Activated B cell treated with CpG ODN at 0.5 μM for 24 hours (primary cell): ENCODE measurements around the gene CBR4. TPM values are rescaled to one million over a fixed set of nuclear protein-coding genes. Genes with fewer than 3 reads are reported as not detected.

Experiments
- ATAC-seq: fragments of 200-7000 bp; cut with Tn5 transposase; one replicate; pipeline ENCODE4 v1.10.0; 2021; ENCODE audit warnings: low read depth, mild to moderate bottlenecking, moderate library complexity
- CTCF ChIA-PET: fragments of 350-600 bp; sonication (Branson Sonifier 250); formaldehyde crosslinking; loops from one replicate; lab custom pipeline; 2021; ENCODE audit warnings: antibody characterized with exemption; lab: Charles Lee
- POLR2A ChIA-PET: fragments of 350-600 bp; sonication (Branson Sonifier 250); formaldehyde crosslinking; loops from one replicate; lab custom pipeline; 2021; ENCODE audit warnings: antibody characterized with exemption; lab: Charles Lee
- DNase-seq: peaks from one replicate; pipeline ENCODE4 v3.0.0; 2022
- H3K27ac Mint-ChIP-seq: one replicate; pipeline ENCODE4 v1.8.0; 2020; ENCODE audit warnings: mixed read lengths
- H3K27me3 Mint-ChIP-seq: one replicate; pipeline ENCODE4 v1.8.0; 2021; ENCODE audit warnings: mixed read lengths
- H3K36me3 Mint-ChIP-seq: one replicate; pipeline ENCODE4 v1.8.0; 2021; ENCODE audit warnings: low read depth, mixed read lengths
- H3K4me1 Mint-ChIP-seq: one replicate; pipeline ENCODE4 v1.8.0; 2021; ENCODE audit warnings: mixed read lengths
- H3K4me3 Mint-ChIP-seq: one replicate; pipeline ENCODE4 v1.8.0; 2020; ENCODE audit warnings: mild to moderate bottlenecking, mixed read lengths
- H3K9me3 Mint-ChIP-seq: one replicate; pipeline ENCODE4 v1.8.0; 2020; ENCODE audit warnings: mixed read lengths
- CTCF ChIP-seq: fragments of 200-600 bp; IDR thresholded peaks from one replicate; pipeline ENCODE4 v1.8.0; 2022; ENCODE audit warnings: antibody characterized with exemption, mild to moderate bottlenecking
- intact Hi-C: fragments of 100-400 bp; cut with micrococcal nuclease; formaldehyde crosslinking; loops from one replicate; pipeline ENCODE4 v1.15.1; 2024
- total RNA-seq: library from RNA; stranded (reverse); gene quantifications from 2 replicates; pipeline ENCODE4 v1.2.3, GENCODE V29; 2022

Gene CBR4
- total RNA-seq, 1 donor from 2014 or later, result 25.7 TPM

DNA sequence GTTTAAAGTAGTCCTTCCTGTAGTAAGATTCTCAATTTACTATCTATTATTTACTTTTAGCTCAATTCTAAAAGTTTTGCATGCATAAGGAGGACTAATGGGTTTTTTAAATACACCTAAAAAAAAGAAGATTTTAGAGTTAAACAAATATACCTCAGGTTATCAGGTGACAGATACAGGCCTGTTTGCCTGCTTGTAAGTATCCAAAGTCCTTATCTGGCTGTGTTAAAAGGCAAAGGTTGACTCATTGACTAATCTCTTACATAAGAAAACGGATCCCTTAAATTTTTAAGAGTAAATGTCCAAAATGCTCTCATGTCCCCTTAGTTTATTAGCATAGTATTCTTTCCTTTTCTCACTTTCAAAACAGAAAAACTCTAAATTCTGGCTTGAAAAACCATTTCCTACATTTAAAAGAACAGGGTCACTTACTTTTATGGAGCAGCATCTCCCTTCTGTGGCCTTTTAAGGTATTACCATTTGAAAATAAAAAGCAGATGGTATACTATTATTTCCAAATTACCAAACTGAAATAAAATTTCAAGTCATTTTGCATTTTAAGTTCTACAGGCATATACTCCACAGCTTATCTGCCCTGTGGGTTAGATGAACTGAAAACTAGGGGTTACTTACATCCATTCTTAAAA is 4.5 kb downstream of the CBR4 start:
- Mint-ChIP-seq H3K9me3 (no peaks in the 10 kb centered on the region), H3K4me1 (peaks cover 32% of the 10 kb centered on the region), H3K4me3 (no peak overlapping the region), H3K27ac (no peak overlapping the region), H3K36me3 (peaks cover 59% of the 10 kb centered on the region), H3K27me3 (no peaks in the 10 kb centered on the region)
- ATAC-seq (no peak), DNase-seq (no peak)
- no peak for TF ChIP-seq CTCF
- ChIA-PET POLR2A (no interaction called here), CTCF (no interaction called here)
- intact Hi-C loops, result loop anchor here (5.0 kb wide), 1 partner anchor 307 kb away; no protein-coding TSS in a partner anchor

GRCh38 chr4:169000315-169000714 is 9.7 kb downstream of the CBR4 start:
- H3K36me3 Mint-ChIP-seq, result peaks cover 72% of the 10 kb centered on the region
- POLR2A ChIA-PET, result interaction anchor here (0.6 kb wide), 1 partner anchor 10 kb away, joined by 4 read pairs; the partner anchor contains the start of gene CBR4
- CTCF ChIA-PET, result interaction anchor here (1.2 kb wide), 1 partner anchor 10 kb away, joined by 5 read pairs; the partner anchor contains the start of gene CBR4

GRCh38 chr4:168999809-169000208 is 10.2 kb downstream of the CBR4 start:
- Mint-ChIP-seq H3K27me3 (no peaks in the 10 kb centered on the region), H3K4me1 (peaks cover 4% of the 10 kb centered on the region), H3K27ac (no peak overlapping the region), H3K4me3 (no peak overlapping the region), H3K9me3 (no peaks in the 10 kb centered on the region), H3K36me3 (peaks cover 72% of the 10 kb centered on the region)
- CTCF ChIA-PET, result interaction anchor here (1.2 kb wide), 1 partner anchor 10 kb away, joined by 5 read pairs; the partner anchor contains the start of gene CBR4
- ATAC-seq, result no peak
- intact Hi-C loops, result loop anchor here (5.0 kb wide), 1 partner anchor 567 kb away; no protein-coding TSS in a partner anchor
- no peak for TF ChIP-seq CTCF
- POLR2A ChIA-PET, result interaction anchor here (0.6 kb wide), 1 partner anchor 10 kb away, joined by 4 read pairs; the partner anchor contains the start of gene CBR4
- no peak for DNase-seq

More at GRCh38 chr4:169000315-169000714, 9.7 kb downstream of the CBR4 start:
- DNase-seq, result no peak
- no peak for ATAC-seq
- peaks cover 7% of the 10 kb centered on the region for H3K4me1 Mint-ChIP-seq
- H3K4me3 Mint-ChIP-seq, result no peak overlapping the region
- intact Hi-C loops, result no loop called here
- no peaks in the 10 kb centered on the region for H3K9me3 Mint-ChIP-seq
- H3K27me3 Mint-ChIP-seq, result no peaks in the 10 kb centered on the region
- no peak for TF ChIP-seq CTCF
- H3K27ac Mint-ChIP-seq, result no peak overlapping the region

DNA sequence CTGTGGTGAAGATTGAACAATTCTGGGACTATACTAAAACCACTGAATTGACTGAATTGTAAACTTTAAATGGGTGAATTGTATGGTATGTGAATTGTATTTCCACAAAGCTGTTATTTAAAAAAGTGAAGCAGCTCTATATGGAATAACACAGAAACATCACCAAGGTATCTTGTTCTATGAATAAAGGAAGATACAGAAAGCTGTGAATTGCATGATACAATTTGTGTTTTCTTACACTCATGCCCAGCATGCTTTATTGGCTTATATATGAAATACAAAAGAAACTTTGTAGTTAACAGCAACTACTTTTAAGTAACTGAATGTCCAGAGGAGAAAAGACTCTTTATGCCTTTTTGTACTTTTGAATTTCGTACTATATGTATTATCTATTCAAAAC is 11.5 kb downstream of the CBR4 start:
- no peak for TF ChIP-seq CTCF
- no peaks in the 10 kb centered on the region for H3K27me3 Mint-ChIP-seq
- DNase-seq, result no peak
- peaks cover 2% of the 10 kb centered on the region for H3K4me1 Mint-ChIP-seq
- H3K36me3 Mint-ChIP-seq, result peaks cover 71% of the 10 kb centered on the region
- no peak for ATAC-seq
- POLR2A ChIA-PET, result no interaction called here
- intact Hi-C loops, result loop anchor here (5.0 kb wide), 1 partner anchor 569 kb away; no protein-coding TSS in a partner anchor
- CTCF ChIA-PET, result no interaction called here
- no peak overlapping the region for H3K4me3 Mint-ChIP-seq
- no peaks in the 10 kb centered on the region for H3K9me3 Mint-ChIP-seq
- no peak overlapping the region for H3K27ac Mint-ChIP-seq

GRCh38 chr4:168995537-168996295 is 14.3 kb downstream of the CBR4 start:
- DNase-seq (no peak), ATAC-seq (no peak)
- Mint-ChIP-seq H3K36me3 (peaks cover 56% of the 10 kb centered on the region), H3K9me3 (no peaks in the 10 kb centered on the region), H3K4me3 (no peak overlapping the region), H3K27ac (no peak overlapping the region), H3K27me3 (no peaks in the 10 kb centered on the region), H3K4me1 (peaks cover 2% of the 10 kb centered on the region)
- no peak for TF ChIP-seq CTCF
- intact Hi-C loops, result loop anchor here (1.0 to 5.0 kb wide), 2 partner anchors 491 to 572 kb away; no protein-coding TSS in a partner anchor
- ChIA-PET POLR2A (interaction anchor here (1.1 kb wide), 1 partner anchor 14 kb away, joined by 4 read pairs; the partner anchor contains the start of gene CBR4), CTCF (interaction anchor here (1.2 to 1.3 kb wide), 2 partner anchors 486 to 490 kb away, joined by 3 read pairs; no protein-coding TSS in a partner anchor)
